A172 (cell line): Measurements from ENCODE around the gene AFF1. TPM values are rescaled to one million over a fixed set of nuclear protein-coding genes. Genes with fewer than 3 reads are reported as not detected.

ENCODE experiments used
- DNase-seq: peaks from one replicate; pipeline ENCODE4 v3.0.0-alpha.2; 2015; ENCODE audit warnings: low spot score
- total RNA-seq: library from RNA; depleted of rRNA; stranded (reverse); fragments of >200 nt; shearing (Covaris generic); gene quantifications from 2 replicates; pipeline ENCODE4 v1.2.3, GENCODE V29; 2014; rRNA removed

AFF1 gene
- total RNA-seq, 1 experiment from 2014 or later = 5.8 TPM

DNA sequence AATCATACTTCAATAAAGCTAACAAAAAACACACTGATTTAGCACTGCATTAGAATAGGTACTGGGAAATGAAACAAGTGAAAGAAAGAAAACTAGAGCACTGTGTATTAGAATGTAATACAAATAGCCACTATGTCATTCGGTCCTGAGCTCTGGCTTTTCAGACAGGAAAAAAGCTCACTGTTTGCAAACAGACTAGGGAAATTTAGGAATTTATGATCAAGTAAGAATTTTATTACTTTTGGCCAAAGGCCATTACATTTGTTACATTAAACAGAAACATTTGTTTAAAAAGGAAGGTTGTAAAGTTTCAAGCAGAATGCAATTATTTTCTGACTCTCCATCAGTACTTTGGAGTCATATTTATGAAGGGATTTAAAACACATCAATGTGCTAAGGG lies 216.9 kb downstream of the AFF1 start:
- no peak for DNase-seq

DNA sequence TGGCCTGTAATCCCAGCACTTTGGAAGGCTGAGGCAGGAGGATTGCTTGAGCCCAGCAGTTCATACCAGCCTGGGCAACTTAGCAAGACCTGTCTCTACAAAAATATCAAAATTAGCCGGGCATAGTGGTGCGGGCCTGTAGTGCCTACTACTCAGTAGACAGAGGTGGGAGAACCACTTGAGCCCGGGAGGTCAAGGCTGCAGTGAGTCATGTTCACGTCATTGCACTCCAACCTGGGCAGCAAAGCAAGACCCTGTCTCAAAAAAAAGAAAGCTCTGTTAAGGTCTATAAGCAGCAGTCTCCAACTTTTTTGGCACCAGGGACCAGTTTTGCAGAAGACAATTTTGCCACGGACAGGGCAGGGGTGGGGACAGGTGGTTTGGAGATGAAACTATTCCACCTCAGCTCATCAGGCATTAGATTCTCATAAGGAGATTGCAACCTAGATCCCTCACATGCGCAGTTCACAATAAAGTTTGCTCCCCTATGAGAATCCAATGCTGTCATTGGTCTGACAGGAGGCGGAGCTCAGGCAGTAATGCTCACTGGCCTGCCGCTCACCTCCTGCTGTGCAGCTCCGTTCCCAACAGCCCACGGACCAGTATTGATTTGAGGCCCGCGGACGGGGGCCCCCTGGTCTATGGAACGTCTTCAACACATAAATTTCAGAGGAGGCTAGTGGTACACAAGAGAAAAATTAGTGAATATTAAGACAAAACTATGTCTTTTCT lies 217.7 kb downstream of the AFF1 start:
- DNase-seq = no peak

DNA sequence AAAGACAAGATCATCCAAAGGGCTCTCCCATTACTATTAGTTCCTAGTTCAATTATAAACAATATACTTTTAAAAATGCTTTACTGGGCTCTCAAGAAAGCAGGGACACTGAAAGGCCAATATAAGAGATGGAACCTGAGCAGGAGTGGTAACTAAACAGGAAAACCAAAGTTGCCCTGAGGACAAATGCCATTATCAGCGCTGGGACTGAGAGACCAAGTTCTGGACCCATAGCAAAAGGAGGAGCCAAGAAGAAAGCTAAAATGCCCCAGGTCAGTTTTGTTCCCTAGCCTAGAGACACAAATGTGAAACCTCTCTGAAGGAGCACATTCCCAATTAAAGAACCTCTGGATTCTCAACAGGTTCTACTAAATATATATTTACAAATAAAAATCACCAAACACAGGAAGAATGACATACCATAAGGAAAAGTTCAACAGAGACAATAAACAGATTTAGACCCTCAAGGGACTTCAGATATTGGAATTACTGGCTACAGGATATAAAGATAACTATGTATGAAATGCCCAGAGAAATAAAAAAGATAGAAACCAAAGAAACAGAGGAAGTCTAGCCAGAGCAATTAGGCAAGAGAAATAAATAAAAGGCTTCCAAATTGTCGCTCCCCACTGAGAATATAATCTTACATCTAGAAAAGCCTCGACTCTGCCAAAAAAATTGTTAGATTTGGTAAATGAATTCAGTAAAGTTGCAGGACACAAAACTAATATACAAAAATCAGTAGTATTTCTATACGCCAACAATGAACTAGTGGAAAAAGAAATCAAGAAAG lies 218.5 kb downstream of the AFF1 start:
- no peak for DNase-seq

DNA sequence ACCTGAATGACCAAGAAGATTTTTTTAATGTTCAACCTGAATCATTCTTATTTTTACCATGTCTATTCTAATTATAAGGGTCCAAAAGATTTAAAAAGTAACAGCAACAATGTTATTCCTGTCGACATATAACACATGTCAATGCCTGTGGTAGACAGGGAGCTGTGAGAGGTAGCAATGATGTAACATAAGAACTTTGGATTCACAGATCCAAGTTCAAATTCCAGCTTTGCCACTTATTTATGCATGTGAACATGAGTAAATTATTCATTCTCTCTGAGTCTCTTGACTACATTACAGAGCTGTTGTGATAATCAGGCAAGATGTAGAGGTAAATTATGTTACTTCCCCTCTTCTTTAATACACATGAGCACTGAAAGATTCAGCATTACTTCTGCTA lies 231.1 kb downstream of the AFF1 start:
- DNase-seq = no peak

DNA sequence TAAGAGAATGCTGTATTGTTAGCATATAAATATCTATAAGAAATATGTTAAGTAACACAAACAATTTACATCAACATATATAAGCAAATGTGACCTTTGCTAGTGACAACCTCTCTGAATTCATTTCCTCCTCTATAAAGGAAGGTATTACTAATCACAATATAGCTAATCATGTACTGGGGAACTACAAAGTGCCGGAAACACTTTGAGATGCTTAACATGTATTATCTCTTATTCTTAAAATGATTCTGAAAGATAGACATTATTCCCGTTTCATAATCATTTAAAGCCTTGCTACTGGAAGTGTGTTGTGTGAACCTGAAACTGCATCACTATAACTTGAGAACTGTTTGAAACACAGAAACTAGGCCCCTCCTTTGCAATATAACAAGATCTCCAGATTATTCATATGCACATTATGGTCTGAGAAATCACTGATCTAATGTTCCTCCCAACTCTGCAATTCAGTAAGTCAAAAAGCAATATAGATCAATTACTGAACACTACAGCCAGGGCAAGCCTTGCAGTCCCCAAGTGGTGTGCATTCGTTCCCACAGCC lies 231.6 kb downstream of the AFF1 start:
- no peak for DNase-seq

DNA sequence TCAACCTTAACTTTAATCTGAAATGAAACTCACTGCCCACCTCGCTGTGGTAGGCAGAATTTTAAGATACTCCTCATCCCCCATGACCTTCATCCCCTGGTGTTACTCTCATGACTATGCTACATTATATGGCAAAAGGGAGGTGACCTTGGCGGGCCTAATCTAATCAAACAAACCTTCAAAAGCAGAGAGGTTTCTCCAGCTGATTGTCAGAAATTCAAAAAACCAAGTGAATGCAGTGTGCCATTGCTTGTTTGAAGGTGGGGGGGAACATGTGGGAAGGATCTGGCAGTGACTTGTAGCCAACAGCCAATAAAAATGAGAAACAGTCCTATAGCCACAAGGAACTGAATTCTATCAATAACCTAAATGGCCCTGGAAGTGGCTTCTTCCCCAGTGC lies 237.1 kb downstream of the AFF1 start:
- no peak for DNase-seq

DNA sequence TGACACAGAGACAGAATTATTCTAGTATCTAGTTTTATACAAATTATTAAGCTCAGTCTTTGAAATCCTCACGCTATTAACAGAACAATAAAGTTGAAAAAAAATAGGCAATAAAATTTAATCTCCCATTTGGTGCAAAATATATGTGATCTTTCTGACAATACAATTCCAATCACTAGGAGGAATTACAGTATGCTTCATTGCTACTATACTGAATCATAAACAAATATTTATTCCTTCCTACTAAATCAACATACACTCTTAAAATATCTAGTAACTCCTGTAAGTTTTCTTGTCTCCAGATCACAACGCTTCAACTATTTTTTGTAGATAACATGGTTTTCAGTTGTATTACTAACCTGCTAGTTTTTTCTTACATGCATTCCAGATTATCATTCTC lies 239.9 kb downstream of the AFF1 start:
- DNase-seq = no peak

DNA sequence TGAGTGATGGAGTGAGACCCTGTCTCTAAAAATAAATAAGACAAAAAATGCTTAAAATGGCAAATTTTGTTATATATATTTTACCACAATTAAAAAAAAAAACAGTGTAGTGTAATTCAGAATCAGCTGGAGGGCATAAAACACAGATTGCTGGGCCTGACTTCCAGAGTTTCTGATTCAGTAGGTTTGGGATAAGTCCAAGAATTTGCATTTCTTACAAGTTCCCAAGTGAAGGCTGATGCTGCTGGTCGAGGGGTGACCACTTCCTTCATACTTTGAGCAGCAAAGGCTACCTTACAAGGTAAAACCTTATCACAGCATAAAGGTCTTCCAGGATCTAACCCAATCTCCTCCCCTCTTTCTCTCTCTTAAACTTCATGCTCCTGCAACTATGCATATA lies 244.9 kb downstream of the AFF1 start:
- no peak for DNase-seq

DNA sequence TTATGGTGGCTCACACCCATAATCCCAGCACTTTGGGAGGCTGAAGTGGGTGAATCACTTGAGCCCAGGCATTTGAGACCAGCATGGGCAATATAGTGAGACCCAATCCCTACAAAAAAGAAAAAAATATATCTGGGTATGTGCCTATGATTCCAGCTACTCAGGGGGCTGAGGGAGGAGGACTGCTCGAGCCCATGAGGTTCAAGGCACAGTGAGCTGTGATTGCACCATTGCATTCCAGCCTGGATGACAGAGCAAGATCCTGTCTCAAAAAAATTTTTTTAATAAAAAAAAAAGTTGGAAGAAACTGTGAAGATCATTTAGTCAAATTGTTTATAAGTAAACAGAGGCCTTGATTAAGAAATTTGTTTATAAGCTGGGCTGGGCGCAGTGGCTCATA lies 246.0 kb downstream of the AFF1 start:
- no peak for DNase-seq

DNA sequence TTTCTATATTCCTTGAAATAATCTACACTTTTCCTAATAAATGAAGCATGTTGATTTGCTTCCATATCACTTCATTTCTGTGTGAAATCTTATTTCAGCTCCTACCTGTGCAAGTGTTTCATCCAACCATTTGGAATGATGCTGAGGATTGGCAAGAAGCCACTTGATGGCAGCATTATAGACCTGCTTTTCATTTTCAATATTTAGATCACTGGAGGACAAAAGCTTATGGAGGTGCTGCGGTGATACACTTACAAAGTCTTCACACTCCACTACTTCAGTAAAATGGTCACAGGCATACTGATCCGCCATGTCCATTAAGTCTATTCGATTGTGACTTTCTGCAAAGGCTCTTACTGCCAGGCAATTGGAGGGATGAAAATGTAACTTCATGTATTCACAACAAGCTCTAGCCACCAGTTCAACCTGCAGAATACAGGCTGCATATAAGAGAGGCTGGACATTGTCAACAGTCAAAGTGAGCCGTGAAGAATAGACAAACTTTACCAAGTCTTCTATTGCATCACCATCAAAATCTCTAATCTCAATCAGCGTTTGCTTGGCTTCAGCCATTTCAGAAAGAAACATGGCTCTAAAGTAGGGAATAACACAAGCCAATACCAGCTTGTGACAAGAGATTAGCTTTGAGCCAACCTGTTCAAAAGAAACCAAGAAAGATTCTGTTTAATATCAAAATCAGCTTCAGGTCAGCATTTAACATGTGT lies 250.5 kb downstream of the AFF1 start:
- DNase-seq = no peak

DNA sequence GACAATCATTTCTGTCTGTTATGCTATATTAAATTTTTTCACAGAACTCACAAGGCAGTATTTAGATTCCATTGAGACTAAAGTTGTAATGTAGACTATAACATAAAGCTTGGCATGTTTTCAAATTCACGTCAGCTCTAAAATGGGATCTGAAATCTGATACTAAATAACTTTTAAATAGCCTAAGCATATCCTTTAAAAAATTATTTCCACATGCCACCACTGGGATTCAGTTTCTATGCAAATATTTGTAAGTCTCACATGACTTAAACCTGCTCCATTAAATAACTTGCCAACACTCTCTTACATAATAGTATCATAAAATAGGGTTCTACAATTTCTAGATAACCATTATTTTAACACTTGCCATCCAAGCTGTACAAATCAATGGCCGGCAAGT lies 253.2 kb downstream of the AFF1 start:
- no peak for DNase-seq

DNA sequence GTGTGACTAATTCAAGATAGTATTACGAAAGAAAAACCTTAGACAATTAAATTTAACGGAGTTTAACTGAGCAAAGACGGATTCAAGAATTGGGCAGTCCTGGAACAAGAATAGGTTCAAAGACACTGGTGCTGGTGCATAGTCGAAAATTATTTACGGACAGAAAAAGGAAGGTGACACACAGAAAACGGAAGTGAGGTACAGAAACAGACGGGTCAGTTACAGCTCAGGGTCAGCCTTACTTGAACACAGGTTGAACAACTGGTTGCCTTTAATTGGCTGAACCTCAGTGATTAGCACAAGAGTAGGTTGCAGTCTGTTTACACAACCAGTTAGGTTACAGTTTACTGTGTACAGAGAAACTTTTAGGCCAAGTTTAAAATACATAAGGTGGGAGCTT lies 254.1 kb downstream of the AFF1 start:
- no peak for DNase-seq

Other genes starting within 250 kb of the AFF1 start
- not detected in 2 replicates for gene SLC10A6, start 85.6 kb upstream of the AFF1 start, total RNA-seq
- gene C4orf36, start 42.6 kb upstream of the AFF1 start, total RNA-seq = 2.9 TPM in 1 of 2 replicates, not detected in the other